Measurements from ENCODE around the gene MZF1.
"Not testable (repeated sequence)": the region's sequence is repeated elsewhere in the genome, so short reads cannot be mapped to it uniquely, and the experiment has no call there.

Gene MZF1

GRCh38 chr19:58572818-58573657 lies at the start of gene MZF1:
Gene MZF1 (minus strand): TSS chr19:58573335. CDS start chr19:58571389, 1,946 bp downstream.
- DNase-seq (ENCODE audit: low read depth in 1 of 2, low spot score in 1 of 2) = peak; percentile 97 to 100

- DNase-seq (ENCODE audit: low read depth in 1 of 2, low spot score in 1 of 2) = not testable (repeated sequence)
Measured at GRCh38 chr19:58607213-58607612, 34.1 kb upstream of the MZF1 start.

- not testable (repeated sequence) for DNase-seq (ENCODE audit: low read depth in 1 of 2, low spot score in 1 of 2)
Measured at GRCh38 chr19:58606251-58606896, 33.2 kb upstream of the MZF1 start.

- no peak for DNase-seq (ENCODE audit: low read depth in 1 of 2, low spot score in 1 of 2)
Measured at GRCh38 chr19:58586133-58586765, 13.1 kb upstream of the MZF1 start.

GRCh38 chr19:58585442-58586132 lies 12.5 kb upstream of the MZF1 start:
- no peak for DNase-seq (ENCODE audit: low read depth in 1 of 2, low spot score in 1 of 2)

GRCh38 chr19:58584498-58585441 lies 11.6 kb upstream of the MZF1 start:
- DNase-seq (ENCODE audit: low read depth in 1 of 2, low spot score in 1 of 2) = no peak

GRCh38 chr19:58582985-58583384 lies 9.8 kb upstream of the MZF1 start:
- DNase-seq (ENCODE audit: low read depth in 1 of 2, low spot score in 1 of 2) = no peak

- DNase-seq (ENCODE audit: low read depth in 1 of 2, low spot score in 1 of 2) = peak; percentile 83 to 86
Measured at GRCh38 chr19:58581227-58582141, 8.3 kb upstream of the MZF1 start.

- no peak for DNase-seq (ENCODE audit: low read depth in 1 of 2, low spot score in 1 of 2)
Measured at GRCh38 chr19:58579473-58580142, 6.5 kb upstream of the MZF1 start.

- no peak for DNase-seq (ENCODE audit: low read depth in 1 of 2, low spot score in 1 of 2)
Measured at GRCh38 chr19:58578012-58578925, 5.1 kb upstream of the MZF1 start.

GRCh38 chr19:58577581-58577980 lies 4.4 kb upstream of the MZF1 start:
- not testable (repeated sequence) for DNase-seq (ENCODE audit: low read depth in 1 of 2, low spot score in 1 of 2)

- DNase-seq (ENCODE audit: low read depth in 1 of 2, low spot score in 1 of 2) = peak; percentile 61 to 72
Measured at GRCh38 chr19:58575183-58576041, 2.3 kb upstream of the MZF1 start.

GRCh38 chr19:58573658-58574164 lies 576 bp upstream of the MZF1 start:
- DNase-seq (ENCODE audit: low read depth in 1 of 2, low spot score in 1 of 2) = no peak

- no peak for DNase-seq (ENCODE audit: low read depth in 1 of 2, low spot score in 1 of 2)
Measured at GRCh38 chr19:58572026-58572817, 913 bp downstream of the MZF1 start.

GRCh38 chr19:58571575-58571947 lies 1.6 kb downstream of the MZF1 start:
- no peak for DNase-seq (ENCODE audit: low read depth in 1 of 2, low spot score in 1 of 2)
